ENCODE data around the gene SLC52A3. TPM values are rescaled to one million over a fixed set of nuclear protein-coding genes. Genes with fewer than 3 reads are reported as not detected.
"Not testable (repeated sequence)": the region's sequence is repeated elsewhere in the genome, so short reads cannot be mapped to it uniquely, and the experiment has no call there.

Gene SLC52A3
- total RNA-seq, 1 donor from 2014 or later, result under 0.01 TPM

GRCh38 chr20:728256-728944 is 39.9 kb downstream of the SLC52A3 start:
- DNase-seq (ENCODE audit: low read depth in 2 of 2), result peak in 1 of 2 donors; percentile 57

DNA sequence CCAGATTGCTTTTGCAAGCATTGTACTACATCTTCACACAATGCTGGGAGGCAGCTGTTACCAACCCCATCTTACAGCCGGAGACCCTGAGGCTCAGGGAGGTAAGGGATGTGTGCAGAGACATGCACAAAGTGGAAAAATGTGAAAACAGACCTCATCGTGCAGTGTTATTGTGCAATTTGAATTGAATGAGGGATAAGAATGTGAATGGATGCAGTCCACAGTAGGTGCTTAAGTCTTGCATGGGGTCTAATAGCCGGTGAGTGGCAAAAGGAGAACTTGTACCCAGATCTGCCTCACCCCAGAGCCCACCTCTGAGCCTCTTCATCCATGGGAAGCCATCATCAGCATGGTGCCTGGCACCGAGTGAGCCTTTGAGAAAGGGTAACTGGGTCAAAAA is 42.1 kb downstream of the SLC52A3 start:
- DNase-seq (ENCODE audit: low read depth in 2 of 2), result no peak

GRCh38 chr20:725491-725890 is 42.8 kb downstream of the SLC52A3 start:
- DNase-seq (ENCODE audit: low read depth in 2 of 2), result no peak

DNA sequence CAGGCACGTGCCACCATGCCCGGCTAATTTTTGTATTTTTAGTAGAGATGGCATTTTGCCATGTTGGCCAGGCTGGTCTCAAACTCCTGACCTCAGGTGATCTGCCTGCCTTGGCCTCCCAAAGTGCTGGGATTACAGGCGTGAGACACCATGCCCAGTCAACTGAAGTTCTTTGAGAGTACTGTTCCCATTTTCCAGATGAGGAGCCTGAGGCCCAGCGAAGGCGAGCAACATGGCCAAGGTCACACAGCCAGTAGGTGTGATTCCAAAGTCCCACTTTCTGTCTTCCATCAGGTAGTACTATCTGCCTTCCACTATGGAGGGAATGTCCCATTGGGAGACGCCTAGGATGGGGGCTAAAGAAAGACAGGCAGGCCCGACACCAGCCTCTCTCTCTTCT is 43.5 kb downstream of the SLC52A3 start:
- not testable (repeated sequence) for DNase-seq (ENCODE audit: low read depth in 2 of 2)

- DNase-seq (ENCODE audit: low read depth in 2 of 2), result no peak
Measured at GRCh38 chr20:723756-724155, 44.5 kb downstream of the SLC52A3 start.

- DNase-seq (ENCODE audit: low read depth in 2 of 2), result no peak
Measured at GRCh38 chr20:722822-723644, 45.3 kb downstream of the SLC52A3 start.

GRCh38 chr20:721876-722275 is 46.4 kb downstream of the SLC52A3 start:
- DNase-seq (ENCODE audit: low read depth in 2 of 2), result no peak

GRCh38 chr20:719816-720215 is 48.5 kb downstream of the SLC52A3 start:
- no peak for DNase-seq (ENCODE audit: low read depth in 2 of 2)

DNA sequence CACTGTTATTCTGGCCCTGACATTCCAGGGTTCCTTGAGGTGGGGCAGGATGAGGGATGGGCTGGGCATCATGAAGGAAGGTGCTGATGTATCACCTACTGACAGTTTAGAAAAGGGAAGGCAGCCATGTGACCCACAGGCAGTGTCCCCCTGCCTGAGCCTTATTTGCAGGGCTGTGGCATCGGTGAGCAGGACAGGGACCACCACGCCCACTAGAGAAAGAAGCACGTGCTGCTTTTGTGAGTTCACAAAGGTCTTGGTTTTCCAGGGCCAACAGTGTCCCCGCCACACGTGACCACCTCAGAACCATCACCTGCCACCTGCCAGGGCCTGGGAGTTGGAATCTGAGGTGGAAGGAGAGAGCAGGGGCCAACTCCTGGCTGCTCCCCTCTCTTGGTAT is 49.2 kb downstream of the SLC52A3 start:
- no peak for DNase-seq (ENCODE audit: low read depth in 2 of 2)

DNA sequence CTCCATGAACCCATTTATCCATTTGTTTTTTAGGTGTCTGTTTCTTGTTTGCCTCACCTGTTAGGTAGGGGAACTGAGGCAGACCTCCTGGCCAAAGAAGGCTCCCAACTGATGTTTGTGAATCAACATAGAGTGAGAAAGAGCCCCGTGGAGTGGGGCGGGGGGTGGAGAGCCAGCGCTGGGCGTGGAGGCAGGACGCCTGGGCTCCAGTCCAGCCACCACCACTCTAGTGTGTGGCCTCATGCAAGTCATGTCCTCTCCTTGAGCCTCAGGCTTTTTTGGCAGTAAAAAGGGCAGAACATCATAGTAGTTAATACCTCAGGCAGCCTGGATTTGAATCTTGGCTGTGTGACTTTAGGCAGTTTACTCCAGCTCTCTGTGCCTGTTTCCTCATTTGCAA is 50.5 kb downstream of the SLC52A3 start:
- DNase-seq (ENCODE audit: low read depth in 2 of 2), result no peak

- no peak for DNase-seq (ENCODE audit: low read depth in 2 of 2)
Measured at GRCh38 chr20:717271-717670, 51.0 kb downstream of the SLC52A3 start.

- no peak for DNase-seq (ENCODE audit: low read depth in 2 of 2)
Measured at GRCh38 chr20:714453-714852, 53.8 kb downstream of the SLC52A3 start.

- DNase-seq (ENCODE audit: low read depth in 2 of 2), result no peak
Measured at GRCh38 chr20:711576-711975, 56.7 kb downstream of the SLC52A3 start.

DNA sequence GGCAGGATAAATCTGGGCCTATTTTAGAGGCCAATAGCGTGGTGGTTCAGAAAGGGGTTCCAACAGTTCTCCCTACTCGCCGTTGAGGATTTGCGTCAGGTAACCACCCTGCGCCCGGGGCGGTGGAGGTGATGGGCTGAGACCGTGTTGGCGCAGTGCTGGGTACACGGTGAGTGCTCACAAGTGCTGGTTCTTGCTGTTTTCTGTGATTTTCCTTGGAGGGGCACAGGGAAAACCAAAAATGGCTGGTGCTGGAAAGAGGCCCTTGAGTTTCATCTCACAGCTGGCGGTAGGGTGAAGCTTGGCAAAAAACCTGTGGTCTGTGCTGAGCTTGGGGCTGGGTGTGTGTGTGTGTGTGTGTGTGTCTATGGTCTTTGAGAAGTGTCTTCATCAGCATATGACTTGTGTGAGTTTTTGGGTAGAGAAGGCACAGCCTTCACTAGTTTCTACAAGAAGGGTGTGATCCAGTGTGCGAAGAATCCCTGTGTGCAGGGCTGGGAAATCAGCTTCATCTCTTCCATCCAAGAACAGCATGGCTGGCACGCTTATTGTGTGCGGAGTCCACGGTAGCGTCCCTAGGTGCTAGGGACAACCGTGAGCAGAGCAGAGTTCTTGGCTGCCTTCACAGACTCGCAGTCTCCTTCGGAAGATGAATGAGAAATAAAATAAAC is 57.4 kb downstream of the SLC52A3 start:
- DNase-seq (ENCODE audit: low read depth in 2 of 2), result no peak

Other genes with a start within 250 kb of the SLC52A3 start
- gene CSNK2A1, start 224.7 kb downstream of the SLC52A3 start, total RNA-seq, result 76.4 and 87.4 TPM in 2 replicates
- 0.76 and 0.77 TPM in 2 replicates for gene TCF15, start 158.2 kb downstream of the SLC52A3 start, total RNA-seq
- 22.3 and 23.0 TPM in 2 replicates for gene SRXN1, start 115.3 kb downstream of the SLC52A3 start, total RNA-seq
- gene SCRT2, start 92.7 kb downstream of the SLC52A3 start, total RNA-seq, result not detected in 2 replicates
- 1.3 and 2.0 TPM in 2 replicates for gene FAM110A, start 65.2 kb upstream of the SLC52A3 start, total RNA-seq
- not detected in 2 replicates for gene ANGPT4, start 147.8 kb upstream of the SLC52A3 start, total RNA-seq
- gene RSPO4, start 233.8 kb upstream of the SLC52A3 start, total RNA-seq, result not detected in 2 replicates

All from dermis microvascular lymphatic vessel endothelial cell (primary cell).